SJCRH30 (cell line): ENCODE results near the gene TOP3B. TPM values are rescaled to one million over a fixed set of nuclear protein-coding genes. Genes with fewer than 3 reads are reported as not detected.

Experiments
- DNase-seq, 2 experiments: peaks; one replicate each; pipeline ENCODE4 v3.0.0-alpha.2; 2015 to 2020
- H3K27ac ChIP-seq: fragments of 250-450 bp; sonication (Bioruptor Pico); 2 replicates; pipeline ENCODE4 v1.5.1; 2020; ENCODE audit warnings: mild to moderate bottlenecking, moderate library complexity
- H3K27me3 ChIP-seq: fragments of 250-450 bp; sonication (Bioruptor Pico); 2 replicates; pipeline ENCODE4 v1.5.1; 2020; ENCODE audit warnings: mild to moderate bottlenecking, moderate library complexity
- H3K36me3 ChIP-seq: fragments of 250-450 bp; sonication (Bioruptor Pico); 2 replicates; pipeline ENCODE4 v1.5.1; 2020; ENCODE audit warnings: mild to moderate bottlenecking, moderate library complexity
- H3K4me1 ChIP-seq: fragments of 250-450 bp; sonication (Bioruptor Pico); 2 replicates; pipeline ENCODE4 v1.5.1; 2020; ENCODE audit warnings: mild to moderate bottlenecking, moderate library complexity
- H3K4me3 ChIP-seq: fragments of 250-450 bp; sonication (Bioruptor Pico); 2 replicates; pipeline ENCODE4 v1.5.1; 2020; ENCODE audit warnings: mild to moderate bottlenecking, moderate library complexity
- H3K9me3 ChIP-seq: fragments of 250-450 bp; sonication (Bioruptor Pico); replicated peaks from 2 replicates; pipeline ENCODE4 v1.5.1; 2020; ENCODE audit warnings: mild to moderate bottlenecking, moderate library complexity
- total RNA-seq: library from RNA; depleted of rRNA; stranded (reverse); fragments of >200 nt; shearing (Covaris generic); gene quantifications from 2 replicates; pipeline ENCODE4 v1.2.3, GENCODE V29; 2014

TOP3B gene
- total RNA-seq, 1 experiment from 2014 or later, result 33.8 TPM

GRCh38 chr22:21927174-21927823, 55.3 kb downstream of the TOP3B start:
- no peak for DNase-seq
- no peaks in the 10 kb centered on the region for H3K4me1 ChIP-seq
- H3K36me3 ChIP-seq, result peaks cover 16% of the 10 kb centered on the region
- H3K9me3 ChIP-seq, result no peaks in the 10 kb centered on the region
- no peaks in the 10 kb centered on the region for H3K27me3 ChIP-seq
- no peak overlapping the region for H3K4me3 ChIP-seq
- no peak overlapping the region for H3K27ac ChIP-seq

GRCh38 chr22:21926728-21927127, 55.9 kb downstream of the TOP3B start:
- H3K9me3 ChIP-seq, result no peaks in the 10 kb centered on the region
- no peak for DNase-seq
- H3K4me3 ChIP-seq, result no peak overlapping the region
- H3K27me3 ChIP-seq, result no peaks in the 10 kb centered on the region
- H3K4me1 ChIP-seq, result no peaks in the 10 kb centered on the region
- H3K36me3 ChIP-seq, result peaks cover 13% of the 10 kb centered on the region
- H3K27ac ChIP-seq, result no peak overlapping the region

GRCh38 chr22:21923163-21923561, 59.4 kb downstream of the TOP3B start:
- DNase-seq, result no peak
- no peak overlapping the region for H3K27ac ChIP-seq
- no peaks in the 10 kb centered on the region for H3K4me1 ChIP-seq
- no peak overlapping the region for H3K4me3 ChIP-seq
- H3K36me3 ChIP-seq, result no peaks in the 10 kb centered on the region; the same call in 1 of the 2 replicates
- H3K27me3 ChIP-seq, result no peaks in the 10 kb centered on the region
- H3K9me3 ChIP-seq, result no peaks in the 10 kb centered on the region

- H3K27me3 ChIP-seq, result no peaks in the 10 kb centered on the region
- H3K9me3 ChIP-seq, result no peaks in the 10 kb centered on the region
- no peak overlapping the region for H3K4me3 ChIP-seq
- no peak for DNase-seq
- no peak overlapping the region for H3K27ac ChIP-seq
- H3K36me3 ChIP-seq, result no peaks in the 10 kb centered on the region; the same call in 1 of the 2 replicates
- H3K4me1 ChIP-seq, result peaks cover under 1% of the 10 kb centered on the region; the same call in 1 of the 2 replicates
Measured at GRCh38 chr22:21922370-21923162, 60.0 kb downstream of the TOP3B start.

- DNase-seq, result no peak
- H3K36me3 ChIP-seq, result no peaks in the 10 kb centered on the region; the same call in 1 of the 2 replicates
- no peak overlapping the region for H3K4me3 ChIP-seq
Measured at GRCh38 chr22:21921729-21922128, 60.9 kb downstream of the TOP3B start.

GRCh38 chr22:21921184-21921721, 61.3 kb downstream of the TOP3B start:
- no peaks in the 10 kb centered on the region for H3K27me3 ChIP-seq
- H3K4me3 ChIP-seq, result no peak overlapping the region
- H3K27ac ChIP-seq, result no peak overlapping the region
- DNase-seq, result no peak
- no peaks in the 10 kb centered on the region for H3K9me3 ChIP-seq
- H3K36me3 ChIP-seq, result no peaks in the 10 kb centered on the region; the same call in 1 of the 2 replicates
- H3K4me1 ChIP-seq, result peaks cover 4% of the 10 kb centered on the region; the same call in 1 of the 2 replicates

More at GRCh38 chr22:21921729-21922128, 60.9 kb downstream of the TOP3B start:
- Histone ChIP-seq H3K27me3 (no peaks in the 10 kb centered on the region), H3K9me3 (no peaks in the 10 kb centered on the region), H3K27ac (no peak overlapping the region), H3K4me1 (peaks cover 4% of the 10 kb centered on the region; the same call in 1 of the 2 replicates)

GRCh38 chr22:21920341-21921183, 62.0 kb downstream of the TOP3B start:
- H3K4me1 ChIP-seq, result peaks cover 4% of the 10 kb centered on the region; the same call in 1 of the 2 replicates
- H3K36me3 ChIP-seq, result no peaks in the 10 kb centered on the region; the same call in 1 of the 2 replicates
- no peaks in the 10 kb centered on the region for H3K27me3 ChIP-seq
- H3K27ac ChIP-seq, result no peak overlapping the region
- H3K9me3 ChIP-seq, result no peaks in the 10 kb centered on the region
- DNase-seq, result no peak
- H3K4me3 ChIP-seq, result no peak overlapping the region

GRCh38 chr22:21919526-21920307, 62.9 kb downstream of the TOP3B start:
- Histone ChIP-seq H3K27ac (no peak overlapping the region), H3K4me1 (peaks cover 4% of the 10 kb centered on the region; the same call in 1 of the 2 replicates), H3K27me3 (no peaks in the 10 kb centered on the region), H3K36me3 (no peaks in the 10 kb centered on the region), H3K4me3 (no peak overlapping the region), H3K9me3 (no peaks in the 10 kb centered on the region)
- DNase-seq, result no peak

GRCh38 chr22:21918466-21919185, 64.0 kb downstream of the TOP3B start:
- no peak overlapping the region for H3K4me3 ChIP-seq
- H3K4me1 ChIP-seq, result peaks cover 4% of the 10 kb centered on the region; the same call in 1 of the 2 replicates
- no peak for DNase-seq
- no peaks in the 10 kb centered on the region for H3K27me3 ChIP-seq
- no peak overlapping the region for H3K27ac ChIP-seq
- H3K36me3 ChIP-seq, result no peaks in the 10 kb centered on the region
- no peaks in the 10 kb centered on the region for H3K9me3 ChIP-seq

GRCh38 chr22:21917959-21918261, 64.7 kb downstream of the TOP3B start:
- Histone ChIP-seq H3K9me3 (no peaks in the 10 kb centered on the region), H3K27me3 (no peaks in the 10 kb centered on the region), H3K4me1 (peaks cover 4% of the 10 kb centered on the region; the same call in 1 of the 2 replicates), H3K27ac (no peak overlapping the region), H3K4me3 (no peak overlapping the region), H3K36me3 (no peaks in the 10 kb centered on the region)
- DNase-seq, result no peak

- Histone ChIP-seq H3K9me3 (no peaks in the 10 kb centered on the region), H3K4me1 (peaks cover 4% of the 10 kb centered on the region; the same call in 1 of the 2 replicates), H3K27ac (no peak overlapping the region), H3K27me3 (no peaks in the 10 kb centered on the region), H3K36me3 (no peaks in the 10 kb centered on the region), H3K4me3 (no peak overlapping the region)
- peak; percentile 41 to 51 for DNase-seq
Measured at GRCh38 chr22:21917181-21917958, 65.2 kb downstream of the TOP3B start.

- no peaks in the 10 kb centered on the region for H3K27me3 ChIP-seq
- H3K4me1 ChIP-seq, result peaks cover 4% of the 10 kb centered on the region; the same call in 1 of the 2 replicates
- H3K4me3 ChIP-seq, result no peak overlapping the region
- DNase-seq, result no peak
- H3K27ac ChIP-seq, result no peak overlapping the region
- no peaks in the 10 kb centered on the region for H3K36me3 ChIP-seq
- H3K9me3 ChIP-seq, result no peaks in the 10 kb centered on the region
Measured at GRCh38 chr22:21916309-21916918, 66.2 kb downstream of the TOP3B start.
